Inflammatory macrophage treated with lipopolysaccharide for 4 hours (primary cell): ENCODE results near the gene BICRAL.
"Not testable (repeated sequence)": the region's sequence is repeated elsewhere in the genome, so short reads cannot be mapped to it uniquely, and the experiment has no call there.

ENCODE experiments used
- DNase-seq: peaks from one replicate; pipeline ENCODE4 v3.0.0-alpha.2; 2020

The BICRAL gene

GRCh38 chr6:42902429-42903263, 120.8 kb downstream of the BICRAL start:
- not testable (repeated sequence) for DNase-seq

- DNase-seq = no peak
Measured at GRCh38 chr6:42904467-42904866, 122.6 kb downstream of the BICRAL start.

- no peak for DNase-seq
Measured at GRCh38 chr6:42907336-42907735, 125.5 kb downstream of the BICRAL start.

GRCh38 chr6:42909835-42910234, 128.0 kb downstream of the BICRAL start:
- no peak for DNase-seq

GRCh38 chr6:42911171-42912021, 129.5 kb downstream of the BICRAL start:
- DNase-seq = no peak

- no peak for DNase-seq
Measured at GRCh38 chr6:42914546-42914945, 132.7 kb downstream of the BICRAL start.

GRCh38 chr6:42915732-42916131, 133.9 kb downstream of the BICRAL start, which contains the start of gene PTCRA:
PTCRA (plus strand) TSS chr6:42916053; CDS start chr6:42916070, 17 bp downstream.
- no peak for DNase-seq

- no peak for DNase-seq
Measured at GRCh38 chr6:42916288-42916687, 134.4 kb downstream of the BICRAL start.
